Lung (tissue), 13 donors: ENCODE data around the gene TSPAN17. TPM values are rescaled to one million over a fixed set of nuclear protein-coding genes. Genes with fewer than 3 reads are reported as not detected.

ENCODE experiments used
- ATAC-seq: fragments of 200-7000 bp; cut with Tn5 transposase; one replicate; pipeline ENCODE4 v1.9.1; 2020; ENCODE audit warnings: moderate number of reproducible peaks; ENCODE audit not compliant: insufficient read depth, low FRiP score
- DNase-seq, 3 donors: peaks; one replicate each; pipeline ENCODE4 v3.0.0-alpha.2; 2013 to 2017
- H3K27ac ChIP-seq, 2 donors: one replicate each; pipeline ENCODE4 v1.5.1; 2013; ENCODE audit warnings: mild to moderate bottlenecking in 2 of 2, moderate library complexity in 2 of 2, control low read depth in 1 of 2, inconsistent platforms in 1 of 2, low read depth in 1 of 2, low read length in 1 of 2
- H3K27me3 ChIP-seq, 3 donors: one replicate each; pipeline ENCODE4 v1.5.1; 2013; ENCODE audit warnings: low read length in 2 of 3; ENCODE audit not compliant: control insufficient read depth in 3 of 3, insufficient read depth in 3 of 3
- H3K36me3 ChIP-seq, 4 donors: one replicate each; pipeline ENCODE4 v1.5.1; 2013; ENCODE audit warnings: low read length in 4 of 4, mild to moderate bottlenecking in 1 of 4, moderate library complexity in 1 of 4; ENCODE audit not compliant: control insufficient read depth in 4 of 4, insufficient read depth in 4 of 4
- H3K4me1 ChIP-seq, 5 donors: one replicate each; pipeline ENCODE4 v1.5.1; 2013; ENCODE audit warnings: low read length in 5 of 5, mild to moderate bottlenecking in 2 of 5, moderate library complexity in 1 of 5; ENCODE audit not compliant: control insufficient read depth in 5 of 5, insufficient read depth in 5 of 5
- H3K4me3 ChIP-seq: one replicate; pipeline ENCODE4 v1.5.1; 2013; ENCODE audit warnings: mild to moderate bottlenecking, control low read depth, moderate library complexity
- H3K9ac ChIP-seq, 2 donors: one replicate each; pipeline ENCODE4 v1.5.1; 2013; ENCODE audit warnings: low read length in 2 of 2, control low read depth in 1 of 2; ENCODE audit not compliant: insufficient read depth in 1 of 2
- H3K9me3 ChIP-seq, 4 donors: one replicate each; pipeline ENCODE4 v1.5.1; 2013; ENCODE audit warnings: low read length in 3 of 4, mild to moderate bottlenecking in 1 of 4, moderate library complexity in 1 of 4; ENCODE audit not compliant: control insufficient read depth in 4 of 4, insufficient read depth in 3 of 4
- CTCF ChIP-seq: IDR thresholded peaks from 2 replicates; pipeline ENCODE4 v1.5.1; 2012; ENCODE audit warnings: mild to moderate bottlenecking; ENCODE audit errors: control extremely low read depth, extremely low read depth
- WGBS, 2 donors: extraction: QIAGEN DNeasy Blood & Tissue Kit; methylation state at CpG; one replicate each; pipeline ENCODE4 v1.1.7; 2013; 5-methylcytosine and 5-hydroxymethylcytosine counted together
- polyA plus RNA-seq, 2 donors: library from polyadenylated mRNA; stranded (reverse); fragments of 200-250 nt; gene quantifications; one replicate each; pipeline ENCODE4 v1.2.1, GENCODE V29; 2013
- small RNA-seq: library from RNA; depleted of rRNA; stranded (forward); fragments of <200 nt; gene quantifications from one replicate; pipeline ENCODE3, GENCODE V24; 2014; ENCODE audit warnings: low replicate concordance
- total RNA-seq, 2 donors: library from RNA; depleted of rRNA in 1 of 2; stranded (reverse); fragments of >200 nt in 1 of 2; gene quantifications; one replicate each; pipeline ENCODE4 v1.2.1, GENCODE V29; 2014 to 2021
- donor health status: control.
- donor health status: control.
- donor health status: Bipolar disorder and iron deficiency.
- donor health status: healthy.
- donor health status: DM: yes; HTN: yes; CAD: no.

Gene TSPAN17
- total and polyA plus RNA-seq, 4 donors, result 14.8 to 37.4 (median 27.8) TPM

- no peaks in the 10 kb centered on the region for H3K36me3 ChIP-seq
- H3K27me3 ChIP-seq, result peaks cover 0 to 5% (median 2%) of the 10 kb centered on the region in 3 donors
- H3K9me3 ChIP-seq, result no peaks in the 10 kb centered on the region
- no peak overlapping the region for H3K4me3 ChIP-seq
- DNase-seq (peak; percentile 69 to 75 (median 74)), ATAC-seq (no peak)
- 54 to 76% methylated on average over 12 of the region's 12 CpGs for WGBS, 2 donors
- no peak overlapping the region for H3K27ac ChIP-seq
- H3K9ac ChIP-seq, result no peak overlapping the region
- H3K4me1 ChIP-seq, result peaks cover 0 to 10% (median 0%) of the 10 kb centered on the region in 5 donors
- no peak for TF ChIP-seq CTCF
Observed at GRCh38 chr5:176704817-176705216, 57.5 kb downstream of the TSPAN17 start.

Small RNA genes within 50 kb of the gene (small RNA-seq; reads per million reads assigned to genes)
- gene MIR4281, result not detected

Other genes with a start within 250 kb of the TSPAN17 start
- 100 to 1,000 TPM in 1 of 2 donors, 10 to 100 TPM in 1; 33.2 to 123 TPM for gene CLTB, start 230.9 kb upstream of the TSPAN17 start, total RNA-seq
- 100 to 1,000 TPM; 101 to 193 TPM for gene CLTB, start 230.9 kb upstream of the TSPAN17 start, polyA plus RNA-seq
- 10 to 100 TPM; 33.4 to 40.1 TPM for gene FAF2, start 199.1 kb upstream of the TSPAN17 start, total RNA-seq
- 10 to 100 TPM; 12.5 to 19.8 TPM for gene FAF2, start 199.1 kb upstream of the TSPAN17 start, polyA plus RNA-seq
- gene RNF44, start 110.1 kb upstream of the TSPAN17 start, total RNA-seq, result 10 to 100 TPM; 23.4 to 40.5 TPM
- 10 to 100 TPM; 15.3 to 27.7 TPM for gene RNF44, start 110.1 kb upstream of the TSPAN17 start, polyA plus RNA-seq
- gene CDHR2, start 98.1 kb upstream of the TSPAN17 start, total RNA-seq, result 1 to 10 TPM in 1 of 2 donors, under 1 TPM in 1; 0.74 to 1.5 TPM
- under 1 TPM; 0.02 to 0.10 TPM for gene CDHR2, start 98.1 kb upstream of the TSPAN17 start, polyA plus RNA-seq
- gene GPRIN1, start 37.3 kb upstream of the TSPAN17 start, total RNA-seq, result 1 to 10 TPM in 1 of 2 donors, under 1 TPM in 1; 0.97 to 1.1 TPM
- under 1 TPM; 0.39 to 0.68 TPM for gene GPRIN1, start 37.3 kb upstream of the TSPAN17 start, polyA plus RNA-seq
- not detected for gene SNCB, start 16.9 kb upstream of the TSPAN17 start, total RNA-seq
- under 1 TPM in 1 of 2 donors, not detected in 1; 0.02 TPM for gene SNCB, start 16.9 kb upstream of the TSPAN17 start, polyA plus RNA-seq
- gene EIF4E1B, start 16.8 kb upstream of the TSPAN17 start, total RNA-seq, result not detected
- not detected for gene EIF4E1B, start 16.8 kb upstream of the TSPAN17 start, polyA plus RNA-seq
- gene UNC5A, start 163.1 kb downstream of the TSPAN17 start, total RNA-seq, result under 1 TPM; 0.14 to 0.40 TPM
- under 1 TPM; 0.08 to 0.11 TPM for gene UNC5A, start 163.1 kb downstream of the TSPAN17 start, polyA plus RNA-seq